HG03342 (cell line): Measurements from ENCODE around the gene FPR1.
"Not testable (repeated sequence)": the region's sequence is repeated elsewhere in the genome, so short reads cannot be mapped to it uniquely, and the experiment has no call there.

Source experiments
- ATAC-seq: cut with Tn5 transposase; IDR thresholded peaks from one replicate; pipeline ENCODE4 v1.9.1; 2021; ENCODE audit warnings: mild to moderate bottlenecking, moderate library complexity; ENCODE audit not compliant: unreplicated experiment

FPR1 gene

GRCh38 chr19:51738523-51738922, 13.2 kb downstream of the FPR1 start:
- ATAC-seq, result not testable (repeated sequence)

GRCh38 chr19:51737924-51738323, 13.8 kb downstream of the FPR1 start:
- ATAC-seq, result no peak

- ATAC-seq, result no peak
Measured at GRCh38 chr19:51737389-51737788, 14.3 kb downstream of the FPR1 start.

- no peak for ATAC-seq
Measured at GRCh38 chr19:51735759-51736449, 15.8 kb downstream of the FPR1 start.

- no peak for ATAC-seq
Measured at GRCh38 chr19:51733742-51734522, 17.7 kb downstream of the FPR1 start.

DNA sequence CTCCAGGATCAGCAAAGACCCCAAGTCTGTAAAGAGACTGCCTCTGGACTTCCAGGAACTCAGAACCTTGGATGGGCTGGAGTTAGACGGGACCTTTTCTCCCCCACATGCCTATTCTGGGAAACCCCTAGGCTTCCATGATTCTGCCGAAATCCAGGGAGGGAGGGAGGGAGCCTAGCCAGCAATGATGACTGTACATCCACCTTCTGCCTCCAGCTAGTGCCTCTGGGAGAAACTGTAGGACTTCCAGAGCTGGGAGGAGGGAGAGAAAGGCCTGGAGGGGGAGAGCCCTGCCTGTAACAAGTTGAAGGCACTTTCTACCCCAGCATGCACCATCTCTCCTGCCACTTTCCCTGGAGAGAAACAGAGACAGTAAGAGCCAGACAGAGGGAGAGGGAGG, 21.9 kb downstream of the FPR1 start:
- ATAC-seq, result no peak

DNA sequence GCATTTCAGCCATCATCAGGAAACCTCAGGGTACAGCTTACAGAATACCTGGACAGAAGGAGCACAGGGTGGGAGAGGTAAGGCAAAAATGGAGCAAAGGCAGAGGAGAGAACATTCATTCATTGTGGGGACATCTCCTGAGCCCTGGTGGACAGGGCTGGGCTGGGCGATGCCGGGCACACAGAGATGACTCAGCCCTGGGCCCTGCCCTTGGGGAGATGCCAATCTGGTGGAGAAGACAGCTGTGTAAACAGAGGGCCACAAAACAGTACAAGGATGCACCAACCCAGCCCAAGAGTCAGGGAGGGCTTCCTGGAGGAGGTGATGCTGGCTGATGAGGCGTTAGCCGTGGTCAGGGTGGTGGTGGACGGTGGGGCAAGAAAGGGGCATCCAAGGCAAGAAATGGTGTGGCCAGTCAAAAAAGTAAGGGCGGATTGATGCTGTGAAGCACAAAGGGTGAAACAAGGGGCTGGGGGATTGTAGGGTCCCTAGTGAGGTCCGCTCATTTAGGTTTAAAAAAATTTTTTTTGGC, 24.3 kb downstream of the FPR1 start:
- no peak for ATAC-seq

- no peak for ATAC-seq
Measured at GRCh38 chr19:51726049-51726448, 25.6 kb downstream of the FPR1 start.

GRCh38 chr19:51724543-51724942, 27.1 kb downstream of the FPR1 start:
- ATAC-seq, result no peak

- ATAC-seq, result no peak
Measured at GRCh38 chr19:51722492-51722891, 29.2 kb downstream of the FPR1 start.

- no peak for ATAC-seq
Measured at GRCh38 chr19:51721905-51722304, 29.8 kb downstream of the FPR1 start.

DNA sequence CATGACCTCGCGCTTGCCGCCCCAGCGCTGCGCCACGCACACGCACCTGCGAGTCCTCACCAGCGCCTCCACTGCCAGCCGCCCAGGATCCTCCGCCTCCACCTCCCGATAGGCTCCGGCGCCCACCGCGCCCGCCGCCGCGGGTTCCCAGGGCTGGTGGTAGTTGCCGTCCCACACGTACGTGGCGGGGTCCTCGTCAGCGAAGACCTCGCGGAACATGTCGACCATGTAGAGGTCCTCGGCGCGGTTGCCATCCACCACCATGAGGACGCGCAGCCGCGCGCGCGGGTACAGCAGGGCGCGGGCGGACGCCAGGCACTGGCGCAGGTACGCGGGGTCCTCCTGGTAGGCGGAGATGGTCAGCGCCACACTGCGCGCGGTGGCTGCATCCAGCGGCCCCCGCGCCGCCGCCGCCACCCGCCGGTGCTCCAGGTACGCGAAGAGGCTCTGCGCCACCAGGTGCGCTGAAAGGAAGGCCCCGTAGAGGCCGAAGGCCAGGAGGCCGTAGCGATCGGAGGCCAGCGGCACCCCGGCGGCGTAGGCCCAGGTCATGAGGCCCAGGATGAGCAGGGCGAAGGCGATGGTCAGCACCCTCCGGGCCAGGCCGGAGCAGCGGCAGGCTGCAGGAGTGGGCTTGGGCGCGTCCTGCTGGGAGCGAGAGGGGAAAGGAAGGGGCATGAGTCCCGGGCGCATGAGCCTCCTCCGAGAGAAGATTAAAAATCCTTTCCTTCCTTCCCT, 32.3 kb downstream of the FPR1 start:
- no peak for ATAC-seq

DNA sequence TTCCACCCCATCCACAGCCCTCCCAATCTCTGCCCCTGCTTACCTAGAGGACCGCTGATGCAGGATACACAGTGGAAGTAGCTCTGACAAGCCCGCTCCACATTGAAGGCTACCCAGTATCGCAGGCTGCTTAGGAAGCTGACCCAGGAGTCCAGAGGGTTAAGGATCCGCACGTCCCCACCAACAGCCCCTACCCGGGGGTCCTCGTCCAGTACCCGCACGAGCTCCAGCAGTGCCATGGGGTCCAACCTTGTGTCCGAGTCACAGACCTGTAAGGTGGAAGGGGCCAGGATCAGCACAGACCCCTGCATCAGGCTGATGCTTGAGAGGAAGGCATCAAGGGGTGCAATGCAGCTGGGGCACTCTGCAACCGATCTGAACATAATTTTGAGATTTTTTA, 34.8 kb downstream of the FPR1 start:
- no peak for ATAC-seq

- ATAC-seq, result no peak
Measured at GRCh38 chr19:51715850-51716249, 35.8 kb downstream of the FPR1 start.

- no peak for ATAC-seq
Measured at GRCh38 chr19:51714848-51715247, 36.8 kb downstream of the FPR1 start.

DNA sequence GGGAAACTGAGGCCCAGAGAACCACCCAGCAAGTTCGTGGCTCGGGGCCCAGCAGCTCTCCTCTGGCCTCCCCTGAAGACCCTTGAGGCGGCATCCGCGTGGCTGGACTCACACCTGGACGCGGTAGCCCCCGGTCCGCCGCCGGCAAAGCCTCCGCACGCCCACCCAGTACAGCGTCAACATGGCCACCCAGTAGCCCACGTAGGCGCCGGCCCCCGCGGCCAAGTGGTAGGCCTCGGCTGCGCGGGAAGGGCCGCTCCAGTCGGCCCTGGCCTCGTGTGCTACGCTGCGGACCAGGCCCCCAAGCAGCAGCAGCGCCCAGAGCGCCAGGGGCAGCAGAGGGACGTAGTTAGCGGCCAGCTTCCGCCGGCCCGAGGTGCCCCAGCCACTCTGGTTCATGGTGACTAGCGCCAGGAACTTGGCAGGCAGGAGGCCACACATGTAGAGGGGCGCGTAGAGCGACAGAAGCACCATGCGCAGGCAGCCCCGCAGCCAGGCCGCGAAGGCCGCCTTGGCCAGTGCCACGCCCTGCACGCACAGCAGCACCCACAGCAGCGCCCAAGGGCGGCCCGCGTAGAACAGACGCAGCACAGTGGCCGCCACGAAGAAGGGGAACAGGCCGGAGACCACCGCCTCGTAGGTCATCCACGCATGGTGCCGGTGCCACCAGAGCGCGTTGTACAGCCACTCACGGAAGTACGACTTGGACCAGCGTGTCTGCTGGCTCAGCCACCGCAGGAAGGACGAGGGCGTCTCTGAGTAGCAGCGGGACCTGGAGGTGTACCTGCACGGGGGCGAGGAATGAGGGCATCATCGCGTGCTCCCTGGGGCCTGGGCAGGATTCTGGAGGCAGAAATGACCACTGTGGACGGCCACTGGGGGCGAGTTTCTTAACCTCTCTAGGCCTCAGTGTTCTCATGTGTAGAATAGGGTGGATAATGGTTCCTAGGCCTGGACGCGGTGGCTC, 38.1 kb downstream of the FPR1 start:
- no peak for ATAC-seq

DNA sequence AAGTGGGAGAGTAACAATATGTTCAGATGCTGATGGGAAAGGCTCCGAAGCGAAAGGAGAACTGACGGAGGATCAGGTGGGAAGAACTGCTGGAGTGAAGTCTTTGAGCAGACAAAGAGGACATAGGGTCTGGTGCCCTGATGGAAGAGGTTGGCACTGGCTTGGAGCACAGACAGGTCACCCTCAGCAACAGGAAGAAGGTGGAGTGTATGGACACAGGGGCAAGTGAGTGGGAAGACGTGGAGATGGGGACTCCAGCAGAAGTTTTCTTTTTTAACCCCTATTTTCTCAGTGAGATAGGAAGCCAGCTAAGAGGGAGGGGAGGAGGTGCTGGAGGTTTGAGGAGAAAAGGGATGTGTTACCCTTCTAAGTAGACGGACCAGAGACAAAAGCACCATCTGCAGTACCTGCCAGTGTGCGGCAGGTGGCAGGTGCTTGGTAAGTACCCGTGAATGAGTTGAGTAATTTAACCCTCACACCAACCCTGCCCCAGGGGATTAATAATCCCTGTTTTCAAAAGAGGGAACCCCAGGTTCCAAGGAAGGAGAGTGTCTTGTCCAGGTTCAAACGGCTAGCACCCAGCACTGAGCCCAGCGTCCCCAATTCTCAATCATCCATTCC, 39.1 kb downstream of the FPR1 start:
- ATAC-seq, result no peak

DNA sequence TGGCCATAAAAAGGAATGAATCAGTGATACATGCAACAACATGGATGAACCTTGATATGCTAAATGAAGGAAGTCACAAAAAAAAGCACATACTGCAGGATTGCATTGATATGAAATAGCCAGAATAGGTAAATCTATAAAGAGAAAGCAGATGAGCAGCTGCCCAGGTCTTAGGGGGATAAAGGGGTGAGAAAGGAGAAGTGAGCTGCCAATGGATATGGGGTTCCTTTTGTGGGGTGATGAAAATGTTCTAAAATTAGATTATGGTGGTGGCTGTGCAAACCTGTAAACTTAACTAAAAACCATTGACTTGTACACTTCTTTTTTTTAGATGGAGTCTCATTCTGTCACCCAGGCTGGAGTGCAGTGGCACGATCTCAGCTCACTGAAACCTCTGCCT, 40.0 kb downstream of the FPR1 start:
- no peak for ATAC-seq

GRCh38 chr19:51710163-51710562, 41.5 kb downstream of the FPR1 start:
- no peak for ATAC-seq

- ATAC-seq, result no peak
Measured at GRCh38 chr19:51709575-51709974, 42.1 kb downstream of the FPR1 start.
